PFSK-1 (cell line): ENCODE results near the gene PERCC1.

ENCODE experiments used
- FOXP2 ChIP-seq: optimal IDR thresholded peaks from 2 replicates; pipeline ENCODE3; 2011; ENCODE audit warnings: borderline replicate concordance, control low read depth, inconsistent platforms; ENCODE audit not compliant: insufficient read depth; ENCODE audit errors: extremely low read length, extremely low read depth
- POLR2AphosphoS5 ChIP-seq: IDR thresholded peaks from 2 replicates; pipeline ENCODE4 v1.6.1; 2012; ENCODE audit warnings: low read depth, mild to moderate bottlenecking, control low read depth, low read length, moderate library complexity
- REST ChIP-seq, 2 experiments: IDR thresholded peaks; 2 replicates each; pipeline versions ENCODE4 v1.6.1 to v1.8.0; 2011 to 2012; ENCODE audit warnings: low read depth in 2 of 2, low read length in 2 of 2, control low read depth in 1 of 2, inconsistent platforms in 1 of 2, mild to moderate bottlenecking in 1 of 2, moderate library complexity in 1 of 2; ENCODE audit not compliant: insufficient read depth in 1 of 2
- SIN3A ChIP-seq: IDR thresholded peaks from 2 replicates; pipeline ENCODE4 v1.6.1; 2012; ENCODE audit warnings: mild to moderate bottlenecking, low read length, moderate library complexity, borderline replicate concordance; ENCODE audit not compliant: insufficient read depth
- TAF1 ChIP-seq: IDR thresholded peaks from 2 replicates; pipeline ENCODE4 v1.6.1; 2012; ENCODE audit warnings: low read length, control low read depth, borderline replicate concordance; ENCODE audit not compliant: insufficient read depth

Gene PERCC1

GRCh38 chr16:1450218-1450617, 19.3 kb downstream of the PERCC1 start:
- TF ChIP-seq TAF1 (no peak), FOXP2 (no peak), SIN3A (no peak), REST (IDR thresholded peaks at IDR 0.05; ENCODE audit: insufficient read depth in 1 of 2, low read depth in 2 of 2, low read length in 2 of 2) (no peak), POLR2AphosphoS5 (no peak)

- TF ChIP-seq REST (IDR thresholded peaks at IDR 0.05; ENCODE audit: insufficient read depth in 1 of 2, low read depth in 2 of 2, low read length in 2 of 2) (no peak), SIN3A (no peak), POLR2AphosphoS5 (no peak), FOXP2 (no peak), TAF1 (no peak)
These were observed 20.0 kb downstream of the PERCC1 start for GRCh38 chr16:1450841-1451240.

GRCh38 chr16:1451702-1452392, 21.0 kb downstream of the PERCC1 start:
- TF ChIP-seq REST (IDR thresholded peaks at IDR 0.05; ENCODE audit: insufficient read depth in 1 of 2, low read depth in 2 of 2, low read length in 2 of 2) = no peak
- TF ChIP-seq FOXP2 = no peak
- no peak for TF ChIP-seq SIN3A
- no peak for TF ChIP-seq TAF1
- TF ChIP-seq POLR2AphosphoS5 = no peak

- no peak for TF ChIP-seq REST (IDR thresholded peaks at IDR 0.05; ENCODE audit: insufficient read depth in 1 of 2, low read depth in 2 of 2, low read length in 2 of 2)
- no peak for TF ChIP-seq FOXP2
- TF ChIP-seq POLR2AphosphoS5 = no peak
- no peak for TF ChIP-seq TAF1
- TF ChIP-seq SIN3A = no peak
These were observed 21.7 kb downstream of the PERCC1 start for GRCh38 chr16:1452530-1452929.
